ENCODE data around the gene HACD1. TPM values are rescaled to one million over a fixed set of nuclear protein-coding genes. Genes with fewer than 3 reads are reported as not detected.
A peak's percentile ranks its signal among the peaks of the same experiment; 100 is the strongest.

HACD1 gene
- total and polyA plus RNA-seq, 4 experiments from 2014 or later, result 1.4 to 3.4 (median 2.4) TPM

- no peak overlapping the region for H3K27ac ChIP-seq (ENCODE audit: low read depth, low read length)
- H3K4me1 ChIP-seq (ENCODE audit: insufficient read depth, low read length), result peaks cover 73% of the 10 kb centered on the region
- peaks cover 38 to 43% of the 10 kb centered on the region in 2 donors for H3K36me3 Mint-ChIP-seq
- peaks cover 10% of the 10 kb centered on the region for H3K36me3 ChIP-seq (ENCODE audit: insufficient read depth, low read length)
- ChIA-PET POLR2A (ENCODE audit: partially characterized antibody) (interaction anchor here (0.7 to 6.0 kb wide), 4 partner anchors 9 to 32 kb away, joined by 3 to 41 read pairs (median 4); partner anchors contain the start of gene STAM), CTCF (ENCODE audit: partially characterized antibody) (interaction anchor here (1.8 kb wide), 1 partner anchor 11 kb away, joined by 5 read pairs; no protein-coding TSS in a partner anchor)
- no peaks in the 10 kb centered on the region for H3K27me3 ChIP-seq (ENCODE audit: insufficient read depth, low read length)
- H3K27me3 Mint-ChIP-seq, result no peaks in the 10 kb centered on the region
- peaks cover 58 to 74% (median 62%) of the 10 kb centered on the region in 4 donors for H3K4me1 Mint-ChIP-seq
- no peak for DNase-seq
- no peaks in the 10 kb centered on the region for H3K9me3 ChIP-seq (ENCODE audit: control insufficient read depth in 1 of 2, low read length in 2 of 2)
- intact Hi-C loops (cut with micrococcal nuclease), result no loop called here
- H3K27ac Mint-ChIP-seq, result peak overlapping the region in 1 of 7 donors; percentile 5
- no peak overlapping the region for H3K4me3 ChIP-seq (ENCODE audit: low read length in 2 of 2)
- peak overlapping the region in 1 of 8 donors; percentile 8 for H3K4me3 Mint-ChIP-seq
- H3K9me3 Mint-ChIP-seq, result no peaks in the 10 kb centered on the region
Measured at GRCh38 chr10:17659365-17659764, 42.2 kb upstream of the HACD1 start.

- Mint-ChIP-seq H3K9me3 (peaks cover 0 to 13% (median 6%) of the 10 kb centered on the region in 8 donors), H3K36me3 (peaks cover 39 to 50% of the 10 kb centered on the region in 2 donors), H3K27me3 (no peaks in the 10 kb centered on the region), H3K4me3 (peak overlapping the region; percentile 15 to 75 (median 62)), H3K27ac (peak overlapping the region; percentile 12 to 81 (median 39)), H3K4me1 (peaks cover 47 to 74% (median 55%) of the 10 kb centered on the region in 4 donors)
- Histone ChIP-seq H3K9me3 (ENCODE audit: control insufficient read depth in 1 of 2, low read length in 2 of 2) (peaks cover 0 to 4% of the 10 kb centered on the region in 2 donors), H3K27ac (ENCODE audit: low read depth, low read length) (peak overlapping the region; percentile 32), H3K36me3 (ENCODE audit: insufficient read depth, low read length) (peaks cover 10% of the 10 kb centered on the region), H3K4me3 (ENCODE audit: low read length in 2 of 2) (peak overlapping the region in 1 of 2 donors; percentile 13), H3K27me3 (ENCODE audit: insufficient read depth, low read length) (no peaks in the 10 kb centered on the region), H3K4me1 (ENCODE audit: insufficient read depth, low read length) (peaks cover 68% of the 10 kb centered on the region)
- ChIA-PET CTCF (ENCODE audit: partially characterized antibody) (interaction anchor here (1.4 kb wide), 1 partner anchor 10 kb away, joined by 3 read pairs; no protein-coding TSS in a partner anchor), POLR2A (ENCODE audit: partially characterized antibody) (interaction anchor here (6.0 kb wide), 1 partner anchor 13 kb away, joined by 41 read pairs; the partner anchor contains the start of gene STAM)
- intact Hi-C loops (cut with micrococcal nuclease), result no loop called here
- DNase-seq, result no peak
Measured at GRCh38 chr10:17657103-17657500, 39.9 kb upstream of the HACD1 start.

- peaks cover 37 to 47% of the 10 kb centered on the region in 2 donors for H3K36me3 Mint-ChIP-seq
Measured at GRCh38 chr10:17655567-17656146, 38.5 kb upstream of the HACD1 start.

GRCh38 chr10:17655009-17655408, 37.8 kb upstream of the HACD1 start:
- Mint-ChIP-seq H3K4me3 (peak overlapping the region in 5 of 8 donors; percentile 5 to 47 (median 31)), H3K4me1 (peaks cover 51 to 82% (median 63%) of the 10 kb centered on the region in 4 donors), H3K9me3 (peaks cover 0 to 13% (median 6%) of the 10 kb centered on the region in 8 donors), H3K27me3 (no peaks in the 10 kb centered on the region), H3K36me3 (peaks cover 37 to 51% of the 10 kb centered on the region in 2 donors), H3K27ac (peak overlapping the region; percentile 5 to 77 (median 61))
- no peaks in the 10 kb centered on the region for H3K27me3 ChIP-seq (ENCODE audit: insufficient read depth, low read length)
- no peaks in the 10 kb centered on the region for H3K36me3 ChIP-seq (ENCODE audit: insufficient read depth, low read length)
- H3K4me1 ChIP-seq (ENCODE audit: insufficient read depth, low read length), result peaks cover 71% of the 10 kb centered on the region
- H3K9me3 ChIP-seq (ENCODE audit: control insufficient read depth in 1 of 2, low read length in 2 of 2), result peaks cover 0 to 4% of the 10 kb centered on the region in 2 donors
- H3K27ac ChIP-seq (ENCODE audit: low read depth, low read length), result peak overlapping the region; percentile 32
- no peak overlapping the region for H3K4me3 ChIP-seq (ENCODE audit: low read length in 2 of 2)
- CTCF ChIA-PET (ENCODE audit: partially characterized antibody), result no interaction called here
- POLR2A ChIA-PET (ENCODE audit: partially characterized antibody), result interaction anchor here (1.1 to 6.0 kb wide), 2 partner anchors 8 to 10 kb away, joined by 3 to 41 read pairs; partner anchors contain the start of gene STAM
- intact Hi-C loops (cut with micrococcal nuclease), result loop anchor here (1.0 to 2.0 kb wide), 2 partner anchors 11 to 14 kb away; partner anchors contain the start of gene STAM
- DNase-seq, result no peak

More at GRCh38 chr10:17655567-17656146, 38.5 kb upstream of the HACD1 start:
- DNase-seq, result peak in 3 of 5 donors; percentile 23 to 41 (median 37)
- H3K27me3 ChIP-seq (ENCODE audit: insufficient read depth, low read length), result no peaks in the 10 kb centered on the region
- peaks cover 66% of the 10 kb centered on the region for H3K4me1 ChIP-seq (ENCODE audit: insufficient read depth, low read length)
- peaks cover 0 to 4% of the 10 kb centered on the region in 2 donors for H3K9me3 ChIP-seq (ENCODE audit: control insufficient read depth in 1 of 2, low read length in 2 of 2)
- POLR2A ChIA-PET (ENCODE audit: partially characterized antibody), result interaction anchor here (1.1 to 6.0 kb wide), 2 partner anchors 9 to 11 kb away, joined by 3 to 41 read pairs; partner anchors contain the start of gene STAM
- peak overlapping the region; percentile 32 for H3K27ac ChIP-seq (ENCODE audit: low read depth, low read length)
- peak overlapping the region; percentile 17 to 65 (median 47) for H3K4me3 Mint-ChIP-seq
- H3K9me3 Mint-ChIP-seq, result peaks cover 0 to 13% (median 6%) of the 10 kb centered on the region in 8 donors
- CTCF ChIA-PET (ENCODE audit: partially characterized antibody), result interaction anchor here (0.7 kb wide), 1 partner anchor 10 kb away, joined by 3 read pairs; no protein-coding TSS in a partner anchor
- intact Hi-C loops (cut with micrococcal nuclease), result loop anchor here (1.0 to 2.0 kb wide), 2 partner anchors 11 to 13 kb away; partner anchors contain the start of gene STAM
- H3K4me1 Mint-ChIP-seq, result peaks cover 47 to 75% (median 57%) of the 10 kb centered on the region in 4 donors
- no peaks in the 10 kb centered on the region for H3K36me3 ChIP-seq (ENCODE audit: insufficient read depth, low read length)
- H3K4me3 ChIP-seq (ENCODE audit: low read length in 2 of 2), result no peak overlapping the region
- H3K27ac Mint-ChIP-seq, result peak overlapping the region in 6 of 7 donors; percentile 22 to 80 (median 68)
- no peaks in the 10 kb centered on the region for H3K27me3 Mint-ChIP-seq

- H3K4me3 Mint-ChIP-seq, result peak overlapping the region in 1 of 8 donors; percentile 17
- CTCF ChIA-PET (ENCODE audit: partially characterized antibody), result interaction anchor here (1.7 to 3.1 kb wide), 2 partner anchors 9 to 44 kb away, joined by 3 to 10 read pairs; partner anchors contain the start of gene STAM
- peaks cover 0 to 13% (median 6%) of the 10 kb centered on the region in 8 donors for H3K9me3 Mint-ChIP-seq
- H3K9me3 ChIP-seq (ENCODE audit: control insufficient read depth in 1 of 2, low read length in 2 of 2), result peaks cover 0 to 4% of the 10 kb centered on the region in 2 donors
- no peaks in the 10 kb centered on the region for H3K27me3 Mint-ChIP-seq
- H3K27me3 ChIP-seq (ENCODE audit: insufficient read depth, low read length), result no peaks in the 10 kb centered on the region
- H3K36me3 ChIP-seq (ENCODE audit: insufficient read depth, low read length), result no peaks in the 10 kb centered on the region
- no peak overlapping the region for H3K27ac ChIP-seq (ENCODE audit: low read depth, low read length)
- peaks cover 46 to 50% of the 10 kb centered on the region in 2 donors for H3K36me3 Mint-ChIP-seq
- POLR2A ChIA-PET (ENCODE audit: partially characterized antibody), result interaction anchor here (1.2 to 1.7 kb wide), 2 partner anchors 9 to 16 kb away, joined by 5 read pairs; partner anchors contain the start of gene STAM
- H3K4me1 Mint-ChIP-seq, result peaks cover 57 to 92% (median 73%) of the 10 kb centered on the region in 4 donors
- peak overlapping the region in 4 of 7 donors; percentile 31 to 84 (median 62) for H3K27ac Mint-ChIP-seq
- intact Hi-C loops (cut with micrococcal nuclease), result no loop called here
- H3K4me1 ChIP-seq (ENCODE audit: insufficient read depth, low read length), result peaks cover 80% of the 10 kb centered on the region
- no peak for DNase-seq
- H3K4me3 ChIP-seq (ENCODE audit: low read length in 2 of 2), result no peak overlapping the region
Measured at GRCh38 chr10:17652585-17652984, 35.4 kb upstream of the HACD1 start.

- Mint-ChIP-seq H3K36me3 (peaks cover 43 to 45% of the 10 kb centered on the region in 2 donors), H3K9me3 (peaks cover 0 to 13% (median 6%) of the 10 kb centered on the region in 8 donors), H3K27ac (peak overlapping the region in 6 of 7 donors; percentile 13 to 88 (median 67)), H3K27me3 (no peaks in the 10 kb centered on the region), H3K4me1 (peaks cover 52 to 92% (median 73%) of the 10 kb centered on the region in 4 donors), H3K4me3 (peak overlapping the region in 3 of 8 donors; percentile 47 to 69 (median 58))
- no peak for DNase-seq
- POLR2A ChIA-PET (ENCODE audit: partially characterized antibody), result interaction anchor here (1.7 kb wide), 1 partner anchor 16 kb away, joined by 5 read pairs; no protein-coding TSS in a partner anchor
- Histone ChIP-seq H3K4me3 (ENCODE audit: low read length in 2 of 2) (no peak overlapping the region), H3K27ac (ENCODE audit: low read depth, low read length) (no peak overlapping the region), H3K9me3 (ENCODE audit: control insufficient read depth in 1 of 2, low read length in 2 of 2) (peaks cover 0 to 4% of the 10 kb centered on the region in 2 donors), H3K36me3 (ENCODE audit: insufficient read depth, low read length) (no peaks in the 10 kb centered on the region), H3K27me3 (ENCODE audit: insufficient read depth, low read length) (no peaks in the 10 kb centered on the region), H3K4me1 (ENCODE audit: insufficient read depth, low read length) (peaks cover 80% of the 10 kb centered on the region)
- CTCF ChIA-PET (ENCODE audit: partially characterized antibody), result interaction anchor here (1.7 to 3.1 kb wide), 2 partner anchors 8 to 44 kb away, joined by 3 to 10 read pairs; partner anchors contain the start of gene STAM
- intact Hi-C loops (cut with micrococcal nuclease), result no loop called here
Measured at GRCh38 chr10:17651896-17652295, 34.7 kb upstream of the HACD1 start.

Data from CD4-positive, alpha-beta memory T cell (primary cell).